ENCODE data around the gene COL23A1. TPM values are rescaled to one million over a fixed set of nuclear protein-coding genes. Genes with fewer than 3 reads are reported as not detected.

Gene COL23A1
- total RNA-seq, 4 donors from 2014 or later, result 7.9 to 20.4 (median 12.0) TPM

GRCh38 chr5:178314961-178315820 lies 275.0 kb downstream of the COL23A1 start:
- 80 to 83% methylated on average over 19 of the region's 19 CpGs for WGBS, 2 donors
- no peak overlapping the region for H3K27ac ChIP-seq

GRCh38 chr5:178314061-178314660 lies 276.0 kb downstream of the COL23A1 start:
- no peaks in the 10 kb centered on the region for H3K36me3 ChIP-seq
- no peaks in the 10 kb centered on the region for H3K9me3 ChIP-seq
- no peak overlapping the region for H3K27ac ChIP-seq
- H3K4me3 ChIP-seq, result no peak overlapping the region
- peaks cover 0 to 4% (median 0%) of the 10 kb centered on the region in 4 donors for H3K4me1 ChIP-seq
- no peak for DNase-seq (ENCODE audit: low spot score in 2 of 2)
- no peak for TF ChIP-seq CTCF (IDR thresholded peaks at IDR 0.05)
- no peak for TF ChIP-seq EP300 (IDR thresholded peaks at IDR 0.05)
- TF ChIP-seq POLR2A (IDR thresholded peaks at IDR 0.05), result no peak
- no peaks in the 10 kb centered on the region for H3K27me3 ChIP-seq
- WGBS, 2 donors, result 83 to 92% methylated on average over 17 of the region's 17 CpGs

More at GRCh38 chr5:178314961-178315820, 275.0 kb downstream of the COL23A1 start:
- Histone ChIP-seq H3K27me3 (no peaks in the 10 kb centered on the region), H3K4me1 (peaks cover 0 to 4% (median 0%) of the 10 kb centered on the region in 4 donors), H3K9me3 (no peaks in the 10 kb centered on the region), H3K4me3 (no peak overlapping the region), H3K36me3 (no peaks in the 10 kb centered on the region)
- no peak for TF ChIP-seq EP300 (IDR thresholded peaks at IDR 0.05)
- TF ChIP-seq CTCF (IDR thresholded peaks at IDR 0.05), result no peak
- no peak for TF ChIP-seq POLR2A (IDR thresholded peaks at IDR 0.05)
- no peak for DNase-seq (ENCODE audit: low spot score in 2 of 2)

- 90 to 94% methylated on average over 8 to 11 of the region's 11 CpGs for WGBS, 2 donors
- no peak overlapping the region for H3K4me3 ChIP-seq
- H3K27me3 ChIP-seq, result no peaks in the 10 kb centered on the region
- no peak for DNase-seq (ENCODE audit: low spot score in 2 of 2)
- no peak for TF ChIP-seq POLR2A (IDR thresholded peaks at IDR 0.05)
- TF ChIP-seq CTCF (IDR thresholded peaks at IDR 0.05), result no peak
- TF ChIP-seq EP300 (IDR thresholded peaks at IDR 0.05), result no peak
- no peak overlapping the region for H3K27ac ChIP-seq
- H3K9me3 ChIP-seq, result no peaks in the 10 kb centered on the region
- H3K4me1 ChIP-seq, result peaks cover 0 to 4% (median 0%) of the 10 kb centered on the region in 4 donors
- H3K36me3 ChIP-seq, result no peaks in the 10 kb centered on the region
These were observed 276.9 kb downstream of the COL23A1 start for GRCh38 chr5:178313316-178313715.

GRCh38 chr5:178312880-178313282 lies 277.3 kb downstream of the COL23A1 start:
- H3K27me3 ChIP-seq, result no peaks in the 10 kb centered on the region
- H3K4me1 ChIP-seq, result peaks cover 0 to 4% (median 0%) of the 10 kb centered on the region in 4 donors
- H3K27ac ChIP-seq, result peak overlapping the region in 1 of 4 donors; percentile 62
- H3K36me3 ChIP-seq, result no peaks in the 10 kb centered on the region
- WGBS, 2 donors, result 77 to 78% methylated on average over 18 of the region's 18 CpGs
- DNase-seq (ENCODE audit: low spot score in 2 of 2), result no peak
- TF ChIP-seq EP300 (IDR thresholded peaks at IDR 0.05) (no peak), CTCF (IDR thresholded peaks at IDR 0.05) (no peak), POLR2A (IDR thresholded peaks at IDR 0.05) (no peak)
- no peak overlapping the region for H3K4me3 ChIP-seq
- H3K9me3 ChIP-seq, result no peaks in the 10 kb centered on the region

All from tibial nerve (tissue), 4 donors.